SHP77 treated with DMSO at 0.1 percent for 48 hours (cell line): ENCODE data around the gene DZIP1.
"Not testable (repeated sequence)": the region's sequence is repeated elsewhere in the genome, so short reads cannot be mapped to it uniquely, and the experiment has no call there.

ENCODE experiments used
- DNase-seq: peaks from one replicate; lab custom pipeline; 2025; lab: John Stamatoyannopoulos, UW

The DZIP1 gene

DNA sequence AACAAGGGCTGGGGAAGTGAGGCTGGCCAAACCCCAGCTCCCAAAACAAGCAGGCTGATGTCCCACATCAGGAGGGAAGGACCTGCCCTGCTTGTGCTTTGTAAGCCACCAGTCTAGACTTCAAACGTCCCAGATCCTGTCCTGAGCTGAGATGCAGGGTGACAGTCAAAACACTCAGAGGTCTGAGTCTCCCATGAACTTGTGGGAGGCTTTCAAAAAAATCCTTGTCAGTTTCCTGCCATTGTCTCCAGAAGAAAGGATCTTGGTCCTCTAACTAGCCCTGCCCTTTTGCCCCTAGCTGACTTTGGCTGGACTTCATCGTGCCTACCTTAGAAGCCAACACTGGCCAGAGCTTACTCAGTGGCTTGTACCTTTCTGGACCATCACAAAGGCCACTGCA lies 43.3 kb downstream of the DZIP1 start:
- no peak for DNase-seq

DNA sequence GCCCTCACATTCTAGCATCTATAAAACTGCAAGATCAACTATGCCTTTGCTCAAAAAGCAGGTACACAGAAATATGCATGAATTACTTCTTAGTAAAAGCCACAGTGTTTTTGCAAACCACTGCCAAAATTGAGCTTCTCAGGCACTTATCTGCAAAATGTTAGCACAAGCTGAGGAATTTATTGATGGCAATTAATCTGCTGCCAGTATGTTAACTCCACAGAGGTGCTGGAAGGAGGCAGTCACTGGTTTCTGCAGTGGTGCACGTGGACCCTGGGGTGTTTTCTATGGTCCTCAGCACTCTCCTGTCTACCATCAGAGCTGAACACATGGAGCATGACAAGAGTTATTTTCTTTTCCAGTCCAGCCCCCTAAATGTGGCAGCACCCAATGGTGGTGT lies 47.8 kb downstream of the DZIP1 start:
- no peak for DNase-seq

DNA sequence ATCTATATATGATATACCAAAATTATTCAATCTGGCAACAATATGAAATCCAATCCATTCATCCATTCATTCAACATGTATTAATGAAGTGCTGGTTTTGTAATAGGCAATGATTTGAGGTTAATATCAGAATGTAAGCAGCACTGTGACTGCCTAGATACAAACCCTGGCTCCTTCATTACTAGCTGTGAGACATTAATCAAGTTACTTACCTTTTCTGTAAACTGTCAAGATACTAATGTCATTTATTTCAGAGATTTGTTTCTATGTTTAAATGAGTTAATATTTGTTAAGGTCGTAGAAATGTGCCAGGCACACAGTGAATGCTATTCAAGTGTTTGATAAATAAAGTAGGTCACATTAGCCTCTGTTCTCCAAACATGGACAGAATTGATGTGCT lies 51.0 kb downstream of the DZIP1 start:
- DNase-seq = no peak

DNA sequence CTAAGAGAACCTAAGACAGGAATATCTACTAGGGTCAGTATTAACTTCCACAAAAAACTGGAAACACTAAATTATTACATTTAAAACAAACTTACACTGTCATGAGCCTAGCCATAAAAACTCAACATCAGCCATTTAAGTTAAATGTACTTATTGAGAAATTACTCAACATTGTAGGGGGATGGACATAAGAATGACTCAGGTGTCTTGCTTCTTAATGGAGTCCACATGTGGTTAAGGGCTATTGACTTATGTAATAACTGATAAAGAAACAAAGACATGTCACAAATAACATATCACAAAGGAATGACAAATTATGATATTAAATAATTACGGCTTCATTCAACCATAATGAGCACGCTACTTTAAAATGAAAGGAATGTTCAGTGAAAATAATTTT lies 55.8 kb downstream of the DZIP1 start:
- no peak for DNase-seq

DNA sequence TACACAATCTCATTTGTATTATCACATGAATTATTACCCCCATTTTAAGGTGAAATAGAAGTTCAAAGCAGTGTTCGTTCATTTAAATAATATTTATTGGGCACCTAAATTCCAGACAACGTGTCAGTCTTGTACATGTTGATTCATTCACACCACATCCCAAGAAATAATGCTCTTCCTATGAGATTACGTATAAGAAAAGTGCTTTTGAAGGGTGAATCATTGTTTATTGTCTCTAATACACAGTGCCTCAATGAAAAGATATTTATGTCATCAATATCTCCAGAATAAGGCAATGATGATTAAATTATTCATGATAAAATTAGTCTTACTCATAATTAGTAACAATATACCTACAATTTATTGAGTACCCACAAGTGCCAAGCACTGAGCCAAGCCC lies 56.4 kb downstream of the DZIP1 start:
- DNase-seq = no peak

GRCh38 chr13:95585867-95586266 lies 58.6 kb downstream of the DZIP1 start:
- DNase-seq = no peak

GRCh38 chr13:95579303-95579702 lies 65.2 kb downstream of the DZIP1 start:
- DNase-seq = no peak

- DNase-seq = no peak
Observed at GRCh38 chr13:95573221-95573620, 71.3 kb downstream of the DZIP1 start.

- DNase-seq = no peak
Observed at GRCh38 chr13:95571941-95572340, 72.6 kb downstream of the DZIP1 start.

GRCh38 chr13:95570016-95570415 lies 74.5 kb downstream of the DZIP1 start:
- no peak for DNase-seq

GRCh38 chr13:95568131-95568530 lies 76.4 kb downstream of the DZIP1 start:
- no peak for DNase-seq

DNA sequence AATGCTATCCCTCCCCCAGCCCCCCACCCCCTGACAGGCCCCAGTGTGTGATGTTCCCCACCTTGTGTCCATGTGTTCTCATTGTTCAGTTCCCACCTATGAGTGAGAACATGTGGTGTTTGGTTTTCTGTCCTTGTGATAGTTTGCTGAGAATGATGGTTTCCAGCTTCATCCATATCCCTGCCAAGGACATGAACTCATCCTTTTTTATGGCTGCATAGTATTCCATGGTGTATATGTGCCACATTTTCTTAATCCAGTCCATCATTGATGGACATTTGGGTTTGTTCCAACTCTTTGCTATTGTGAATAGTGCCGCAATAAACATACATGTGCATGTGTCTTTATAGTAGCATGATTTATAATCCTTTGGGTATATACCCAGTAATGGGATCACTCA lies 78.7 kb downstream of the DZIP1 start:
- DNase-seq = not testable (repeated sequence)

- DNase-seq = no peak
Observed at GRCh38 chr13:95564733-95565291, 79.7 kb downstream of the DZIP1 start.

DNA sequence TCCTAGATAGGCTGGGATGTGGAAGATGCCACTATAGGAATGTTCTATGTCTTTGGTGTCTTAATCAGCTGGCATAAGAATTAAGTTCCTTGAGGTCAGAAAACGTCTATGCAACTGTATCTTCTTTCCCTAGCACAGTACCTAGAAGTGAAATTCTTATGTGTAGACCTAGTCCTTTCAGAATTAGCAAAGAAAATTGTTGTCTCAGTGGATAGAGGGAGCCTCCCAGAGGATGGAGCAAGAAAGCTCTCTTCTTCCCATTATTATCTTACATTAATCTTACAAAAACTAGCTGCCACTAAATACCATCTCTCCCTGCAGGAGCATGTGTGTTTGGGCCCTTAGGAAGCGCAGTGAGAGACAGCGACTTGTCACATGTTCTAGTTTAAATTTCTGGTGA lies 80.4 kb downstream of the DZIP1 start:
- no peak for DNase-seq

GRCh38 chr13:95560387-95560786 lies 84.1 kb downstream of the DZIP1 start:
- no peak for DNase-seq

DNA sequence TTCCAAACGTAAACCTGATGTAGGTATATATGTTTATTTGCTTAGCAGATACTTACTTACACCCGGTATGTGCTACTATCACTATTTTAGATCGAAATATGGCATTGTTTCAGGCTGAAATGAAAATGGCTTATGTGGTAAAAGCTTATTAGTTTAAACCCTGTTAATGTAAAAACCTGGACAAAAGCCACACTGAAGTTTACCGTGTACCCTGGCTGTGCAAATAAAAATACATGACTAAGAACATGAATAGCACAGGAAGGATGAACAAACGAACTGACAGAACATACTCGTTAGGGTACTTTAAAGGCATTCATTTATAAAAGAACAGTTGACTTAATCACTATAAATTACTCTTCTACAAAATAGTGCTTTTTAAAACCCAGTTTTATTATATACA lies 85.4 kb downstream of the DZIP1 start:
- no peak for DNase-seq

DNA sequence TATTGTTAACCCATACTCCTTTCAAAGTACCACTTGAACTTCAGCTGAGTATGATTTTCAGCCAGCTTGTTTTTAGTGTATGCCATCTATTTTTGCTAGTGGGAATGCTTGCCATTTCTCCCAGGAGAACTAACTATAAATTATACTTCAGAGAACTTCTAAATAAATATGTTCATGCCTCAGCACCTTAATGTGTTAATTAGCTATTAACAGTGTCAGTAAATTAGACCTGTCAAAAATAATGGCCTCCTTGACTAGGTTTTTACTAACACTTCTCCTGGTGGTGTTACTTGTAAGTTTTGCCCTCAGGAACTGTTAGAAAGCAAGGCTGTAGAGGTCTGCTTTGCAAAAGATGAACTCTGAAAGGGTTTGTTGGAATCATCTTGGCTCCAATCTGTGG lies 87.5 kb downstream of the DZIP1 start:
- no peak for DNase-seq

GRCh38 chr13:95553581-95554385 lies 90.7 kb downstream of the DZIP1 start:
- peak; percentile 79 for DNase-seq

GRCh38 chr13:95552539-95553441 lies 91.7 kb downstream of the DZIP1 start, which contains the start of gene CLDN10:
Gene CLDN10, plus strand, starts transcription at chr13:95552720. Its CDS starts 34 bp downstream, at chr13:95552754.
- peak; percentile 53 for DNase-seq

- DNase-seq = peak; percentile 29
Observed at GRCh38 chr13:95552208-95552538, 92.3 kb downstream of the DZIP1 start.

- DNase-seq = no peak
Observed at GRCh38 chr13:95547531-95548167, 96.9 kb downstream of the DZIP1 start.

- DNase-seq = no peak
Observed at GRCh38 chr13:95546919-95547318, 97.6 kb downstream of the DZIP1 start.
